ENCODE data around the gene INF2. TPM values are rescaled to one million over a fixed set of nuclear protein-coding genes. Genes with fewer than 3 reads are reported as not detected.

The INF2 gene
- total RNA-seq, 1 donor, result 49.2 TPM

DNA sequence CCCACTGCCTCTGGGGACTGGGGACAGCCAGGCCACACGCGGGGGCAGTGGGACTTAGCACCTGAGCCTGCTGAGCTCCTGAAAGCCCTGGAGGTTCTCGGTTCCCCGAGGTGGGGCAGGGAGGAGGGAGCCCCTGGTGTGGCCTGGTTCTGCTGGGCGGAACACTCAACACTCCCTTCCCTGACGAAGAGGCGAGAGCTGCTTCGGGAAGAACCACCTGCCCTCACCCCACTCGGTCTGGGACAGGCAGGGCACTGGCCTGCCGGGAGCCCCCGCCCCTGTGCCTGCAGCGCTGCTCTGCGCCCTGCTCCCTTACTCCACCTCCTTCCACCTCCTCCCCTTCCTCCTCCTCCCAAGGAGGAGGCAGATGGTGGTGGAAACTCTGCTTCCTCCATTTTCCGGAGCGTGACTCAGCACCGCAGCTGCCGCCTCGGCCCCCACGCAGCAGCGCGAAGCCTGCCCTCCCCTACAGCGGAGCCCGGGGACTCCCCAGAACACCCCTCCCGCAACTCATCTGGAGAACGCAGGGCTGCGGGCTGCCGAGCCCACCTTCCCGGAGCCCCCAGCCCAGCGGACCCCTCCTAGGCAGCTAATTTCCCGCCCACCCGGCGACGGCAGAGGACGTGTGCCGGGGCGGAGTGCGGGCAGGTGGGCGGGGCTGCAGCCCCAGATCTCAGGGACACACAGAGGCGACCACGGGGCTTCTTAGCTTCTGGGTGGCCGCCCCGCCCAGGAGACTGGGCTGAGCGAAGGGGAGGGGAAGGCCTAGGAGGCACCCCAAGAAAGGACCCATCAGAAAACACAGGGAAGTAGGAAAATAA lies 11.7 kb upstream of the INF2 start:
- TF ChIP-seq, protein P1, sequence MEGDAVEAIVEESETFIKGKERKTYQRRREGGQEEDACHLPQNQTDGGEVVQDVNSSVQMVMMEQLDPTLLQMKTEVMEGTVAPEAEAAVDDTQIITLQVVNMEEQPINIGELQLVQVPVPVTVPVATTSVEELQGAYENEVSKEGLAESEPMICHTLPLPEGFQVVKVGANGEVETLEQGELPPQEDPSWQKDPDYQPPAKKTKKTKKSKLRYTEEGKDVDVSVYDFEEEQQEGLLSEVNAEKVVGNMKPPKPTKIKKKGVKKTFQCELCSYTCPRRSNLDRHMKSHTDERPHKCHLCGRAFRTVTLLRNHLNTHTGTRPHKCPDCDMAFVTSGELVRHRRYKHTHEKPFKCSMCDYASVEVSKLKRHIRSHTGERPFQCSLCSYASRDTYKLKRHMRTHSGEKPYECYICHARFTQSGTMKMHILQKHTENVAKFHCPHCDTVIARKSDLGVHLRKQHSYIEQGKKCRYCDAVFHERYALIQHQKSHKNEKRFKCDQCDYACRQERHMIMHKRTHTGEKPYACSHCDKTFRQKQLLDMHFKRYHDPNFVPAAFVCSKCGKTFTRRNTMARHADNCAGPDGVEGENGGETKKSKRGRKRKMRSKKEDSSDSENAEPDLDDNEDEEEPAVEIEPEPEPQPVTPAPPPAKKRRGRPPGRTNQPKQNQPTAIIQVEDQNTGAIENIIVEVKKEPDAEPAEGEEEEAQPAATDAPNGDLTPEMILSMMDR (IDR thresholded peaks at IDR 0.05; ENCODE audit: extremely low read depth, low read depth, low read length), result no peak
- Histone ChIP-seq H4K20me1 (ENCODE audit: insufficient read depth, low read length) (no peaks in the 10 kb centered on the region), H3K27ac (ENCODE audit: low read depth, low read length) (peak overlapping the region; percentile 80), H3K4me3 (ENCODE audit: insufficient read depth, low read length) (peak overlapping the region; percentile 79), H3K79me2 (ENCODE audit: insufficient read depth, low read length) (peaks cover 3% of the 10 kb centered on the region), H3K4me1 (ENCODE audit: insufficient read depth, low read length) (peaks cover 32% of the 10 kb centered on the region), H2AFZ (ENCODE audit: low read length) (peak overlapping the region; percentile 74), H3K27me3 (ENCODE audit: insufficient read depth, low read length) (no peaks in the 10 kb centered on the region), H3K36me3 (ENCODE audit: insufficient read depth, low read length) (no peaks in the 10 kb centered on the region), H3K9me3 (ENCODE audit: low read depth, low read length) (no peaks in the 10 kb centered on the region), H3K4me2 (ENCODE audit: insufficient read depth, low read length) (peak overlapping the region; percentile 89)
- DNase-seq (ENCODE audit: insufficient read length, low spot score, missing footprints), result peak; percentile 97

DNA sequence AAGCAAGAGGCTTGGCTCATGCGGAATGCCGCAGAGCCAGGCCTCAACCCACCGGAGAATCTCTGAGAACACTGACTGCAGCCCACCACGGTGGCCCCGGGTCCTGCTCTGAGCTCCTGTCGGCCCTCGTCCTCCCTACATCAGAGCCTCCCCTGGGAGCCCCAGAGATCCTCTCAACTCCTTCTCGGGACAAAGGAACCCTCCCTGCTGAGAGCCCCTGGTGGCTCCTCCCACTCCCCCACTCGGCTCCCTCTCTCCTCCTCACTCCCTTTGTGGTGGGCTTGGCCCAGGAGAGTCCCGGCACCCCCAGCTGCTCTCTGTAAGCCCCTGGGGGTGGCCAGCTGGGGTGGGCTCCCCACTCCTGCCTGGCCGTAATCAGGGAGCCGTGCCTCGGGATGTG lies 11.1 kb upstream of the INF2 start:
- Histone ChIP-seq H3K9me3 (ENCODE audit: low read depth, low read length) (no peaks in the 10 kb centered on the region), H3K27ac (ENCODE audit: low read depth, low read length) (peak overlapping the region; percentile 80), H3K4me2 (ENCODE audit: insufficient read depth, low read length) (peak overlapping the region; percentile 89), H4K20me1 (ENCODE audit: insufficient read depth, low read length) (no peaks in the 10 kb centered on the region), H3K36me3 (ENCODE audit: insufficient read depth, low read length) (no peaks in the 10 kb centered on the region), H3K4me1 (ENCODE audit: insufficient read depth, low read length) (peaks cover 32% of the 10 kb centered on the region), H3K4me3 (ENCODE audit: insufficient read depth, low read length) (peak overlapping the region; percentile 79), H2AFZ (ENCODE audit: low read length) (peak overlapping the region; percentile 74), H3K79me2 (ENCODE audit: insufficient read depth, low read length) (peaks cover 3% of the 10 kb centered on the region), H3K27me3 (ENCODE audit: insufficient read depth, low read length) (no peaks in the 10 kb centered on the region)
- DNase-seq (ENCODE audit: insufficient read length, low spot score, missing footprints), result peak; percentile 92
- TF ChIP-seq, protein P1 (IDR thresholded peaks at IDR 0.05; ENCODE audit: extremely low read depth, low read depth, low read length), result no peak

DNA sequence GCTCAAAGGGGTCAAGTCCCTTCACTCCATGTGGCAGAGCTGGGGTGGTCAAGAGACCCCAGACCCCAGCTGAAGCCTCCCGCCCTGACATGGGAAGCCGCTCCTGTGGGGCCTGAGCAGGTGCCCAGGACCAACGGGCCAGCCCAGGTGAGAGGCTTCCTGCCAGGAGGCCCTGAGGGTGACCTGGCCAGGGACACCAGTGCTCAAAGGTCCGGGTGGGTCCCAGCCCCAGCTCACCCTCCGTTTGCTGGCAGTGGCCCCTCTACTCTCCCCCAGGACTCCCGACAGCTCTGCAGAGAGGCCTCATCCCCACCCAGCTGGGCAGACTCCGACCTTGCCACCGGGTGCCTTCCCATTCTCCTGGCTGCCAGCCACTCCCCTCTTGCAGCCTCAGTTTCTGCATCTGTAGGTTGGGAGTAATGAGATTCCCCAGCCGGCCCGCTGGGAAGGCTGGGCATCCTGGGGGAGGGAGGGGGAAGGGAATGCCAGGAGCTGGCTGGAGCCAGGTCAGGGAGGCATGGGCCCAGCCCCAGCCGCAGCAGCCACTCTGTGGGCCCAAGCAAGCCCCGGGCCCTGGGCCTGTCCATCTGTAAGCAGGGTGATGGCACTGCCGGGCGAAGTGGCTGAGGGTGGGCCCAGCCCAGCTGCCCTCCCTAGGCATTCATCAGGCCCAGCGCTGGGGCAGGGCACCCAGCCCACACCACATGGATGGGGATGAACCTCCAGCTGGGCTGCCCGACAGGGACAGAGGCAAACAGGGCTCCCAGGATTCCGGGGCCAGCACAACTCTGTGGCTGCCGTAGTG lies 10.3 kb upstream of the INF2 start:
- Histone ChIP-seq H4K20me1 (ENCODE audit: insufficient read depth, low read length) (no peaks in the 10 kb centered on the region), H3K79me2 (ENCODE audit: insufficient read depth, low read length) (peaks cover 3% of the 10 kb centered on the region), H3K4me2 (ENCODE audit: insufficient read depth, low read length) (peak overlapping the region; percentile 89), H3K27me3 (ENCODE audit: insufficient read depth, low read length) (no peaks in the 10 kb centered on the region), H3K27ac (ENCODE audit: low read depth, low read length) (peak overlapping the region; percentile 97), H2AFZ (ENCODE audit: low read length) (no peak overlapping the region), H3K9me3 (ENCODE audit: low read depth, low read length) (no peaks in the 10 kb centered on the region), H3K4me1 (ENCODE audit: insufficient read depth, low read length) (peaks cover 32% of the 10 kb centered on the region), H3K36me3 (ENCODE audit: insufficient read depth, low read length) (no peaks in the 10 kb centered on the region), H3K4me3 (ENCODE audit: insufficient read depth, low read length) (no peak overlapping the region)
- TF ChIP-seq, protein P1 (IDR thresholded peaks at IDR 0.05; ENCODE audit: extremely low read depth, low read depth, low read length), result no peak
- DNase-seq (ENCODE audit: insufficient read length, low spot score, missing footprints), result no peak

All from osteoblast (primary cell).